ENCODE data around the gene PACRG.

Gene PACRG

DNA sequence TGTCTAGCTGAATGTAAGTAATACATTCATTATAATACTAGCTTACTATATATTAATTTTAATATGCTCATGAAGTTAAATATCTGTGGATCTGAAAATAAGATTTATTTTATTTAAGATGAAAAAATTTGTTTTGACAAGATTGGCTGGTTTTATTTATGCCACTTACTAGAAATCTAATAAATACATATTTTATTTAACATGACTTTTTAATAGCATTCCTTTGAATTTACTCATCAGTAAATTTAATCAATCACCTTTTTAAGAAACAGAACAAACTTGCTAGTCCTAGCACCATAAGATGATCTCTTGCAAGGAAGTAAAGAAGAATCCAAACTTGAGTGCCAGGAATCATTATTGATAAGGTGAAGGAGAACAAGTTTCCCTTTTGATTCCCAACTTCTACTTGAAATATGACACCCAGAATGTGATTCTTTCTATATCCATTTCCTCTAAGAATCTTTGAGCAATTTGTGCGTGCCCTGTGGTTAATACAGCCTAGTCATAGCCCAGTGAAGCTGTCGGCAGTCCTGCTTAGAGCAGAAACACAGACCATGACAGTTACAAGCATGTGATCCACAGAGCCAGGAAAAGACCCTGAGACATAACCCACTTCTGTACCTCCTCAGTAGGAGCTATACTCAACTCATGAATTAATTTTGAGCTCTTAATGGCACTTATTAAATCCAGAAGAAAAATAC is 404.4 kb downstream of the PACRG start:
- Histone ChIP-seq H3K27ac (ENCODE audit: low read depth, low read length) (no peak overlapping the region), H3K4me3 (ENCODE audit: insufficient read depth, low read length, poor library complexity, severe bottlenecking) (no peak overlapping the region), H3K9me3 (ENCODE audit: insufficient read depth, low read length) (no peaks in the 10 kb centered on the region), H2AFZ (ENCODE audit: low read depth, low read length, severe bottlenecking) (no peak overlapping the region), H3F3A (ENCODE audit: insufficient read depth) (no peaks in the 10 kb centered on the region), H3K27me3 (ENCODE audit: low read length) (no peaks in the 10 kb centered on the region), H3K36me3 (ENCODE audit: low read length) (no peaks in the 10 kb centered on the region), H3K9ac (ENCODE audit: low read length) (no peak overlapping the region), H4K20me1 (ENCODE audit: low read depth, low read length) (no peaks in the 10 kb centered on the region), H3K9me2 (replicated peaks; ENCODE audit: insufficient read depth, low read length) (no peaks in the 10 kb centered on the region; the same call in 1 of the 2 replicates), H3K79me2 (ENCODE audit: insufficient read depth, low read length) (no peaks in the 10 kb centered on the region), H3K4me2 (ENCODE audit: low read depth, low read length, poor library complexity, severe bottlenecking) (no peak overlapping the region)
- TF ChIP-seq EZH2phosphoT487 (conservative IDR thresholded peaks at IDR 0.05; ENCODE audit: low read length) = no peak

DNA sequence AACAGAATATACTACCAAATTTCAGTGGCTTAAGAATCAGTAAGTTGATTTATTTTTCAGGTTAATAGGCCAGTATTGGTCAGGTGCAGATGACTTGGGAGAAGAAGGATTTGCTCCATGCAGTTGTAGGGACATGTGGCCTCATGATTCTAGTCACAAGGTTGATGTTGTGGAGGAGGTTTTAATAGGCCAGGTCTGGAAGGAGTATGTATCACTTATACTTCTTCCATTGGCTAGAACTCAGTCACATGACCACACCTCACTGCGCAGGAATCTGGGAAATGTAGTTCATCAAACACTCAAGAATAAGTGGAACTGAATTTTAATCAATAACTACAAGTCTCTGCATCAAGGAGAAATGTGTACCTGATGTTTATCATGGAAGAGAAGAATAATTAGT is 405.2 kb downstream of the PACRG start:
- Histone ChIP-seq H3K27me3 (ENCODE audit: low read length) (no peaks in the 10 kb centered on the region), H3K9me3 (ENCODE audit: insufficient read depth, low read length) (no peaks in the 10 kb centered on the region), H3F3A (ENCODE audit: insufficient read depth) (no peaks in the 10 kb centered on the region), H3K4me3 (ENCODE audit: insufficient read depth, low read length, poor library complexity, severe bottlenecking) (no peak overlapping the region), H4K20me1 (ENCODE audit: low read depth, low read length) (no peaks in the 10 kb centered on the region), H2AFZ (ENCODE audit: low read depth, low read length, severe bottlenecking) (no peak overlapping the region), H3K9ac (ENCODE audit: low read length) (no peak overlapping the region), H3K27ac (ENCODE audit: low read depth, low read length) (no peak overlapping the region), H3K9me2 (replicated peaks; ENCODE audit: insufficient read depth, low read length) (no peaks in the 10 kb centered on the region; the same call in 1 of the 2 replicates), H3K36me3 (ENCODE audit: low read length) (no peaks in the 10 kb centered on the region), H3K79me2 (ENCODE audit: insufficient read depth, low read length) (no peaks in the 10 kb centered on the region), H3K4me2 (ENCODE audit: low read depth, low read length, poor library complexity, severe bottlenecking) (no peak overlapping the region)
- TF ChIP-seq, protein P1, sequence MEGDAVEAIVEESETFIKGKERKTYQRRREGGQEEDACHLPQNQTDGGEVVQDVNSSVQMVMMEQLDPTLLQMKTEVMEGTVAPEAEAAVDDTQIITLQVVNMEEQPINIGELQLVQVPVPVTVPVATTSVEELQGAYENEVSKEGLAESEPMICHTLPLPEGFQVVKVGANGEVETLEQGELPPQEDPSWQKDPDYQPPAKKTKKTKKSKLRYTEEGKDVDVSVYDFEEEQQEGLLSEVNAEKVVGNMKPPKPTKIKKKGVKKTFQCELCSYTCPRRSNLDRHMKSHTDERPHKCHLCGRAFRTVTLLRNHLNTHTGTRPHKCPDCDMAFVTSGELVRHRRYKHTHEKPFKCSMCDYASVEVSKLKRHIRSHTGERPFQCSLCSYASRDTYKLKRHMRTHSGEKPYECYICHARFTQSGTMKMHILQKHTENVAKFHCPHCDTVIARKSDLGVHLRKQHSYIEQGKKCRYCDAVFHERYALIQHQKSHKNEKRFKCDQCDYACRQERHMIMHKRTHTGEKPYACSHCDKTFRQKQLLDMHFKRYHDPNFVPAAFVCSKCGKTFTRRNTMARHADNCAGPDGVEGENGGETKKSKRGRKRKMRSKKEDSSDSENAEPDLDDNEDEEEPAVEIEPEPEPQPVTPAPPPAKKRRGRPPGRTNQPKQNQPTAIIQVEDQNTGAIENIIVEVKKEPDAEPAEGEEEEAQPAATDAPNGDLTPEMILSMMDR (IDR thresholded peaks at IDR 0.05; ENCODE audit: insufficient read depth, low read length, poor library complexity, severe bottlenecking) = no peak
- no peak for TF ChIP-seq EZH2phosphoT487 (conservative IDR thresholded peaks at IDR 0.05; ENCODE audit: low read length)

DNA sequence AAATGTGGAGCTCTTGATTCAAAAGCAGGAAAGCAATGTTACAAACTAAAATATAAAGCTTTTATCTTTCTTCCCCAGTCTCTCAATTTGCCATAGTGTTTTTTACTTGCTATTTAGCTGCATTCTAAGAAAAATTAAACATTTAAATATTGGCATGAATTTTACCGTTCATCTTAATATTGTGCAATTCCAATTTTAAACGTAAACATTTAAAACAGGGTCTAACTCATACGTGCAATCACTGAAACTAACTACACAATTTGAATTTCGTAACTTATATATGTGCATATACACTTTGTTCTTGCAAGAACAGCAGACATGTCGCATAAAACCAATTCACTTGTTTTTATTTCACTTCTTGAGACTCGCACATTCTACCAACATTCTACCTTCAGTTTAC is 405.9 kb downstream of the PACRG start:
- no peaks in the 10 kb centered on the region for H4K20me1 ChIP-seq (ENCODE audit: low read depth, low read length)
- H3F3A ChIP-seq (ENCODE audit: insufficient read depth) = no peaks in the 10 kb centered on the region
- no peak overlapping the region for H3K4me2 ChIP-seq (ENCODE audit: low read depth, low read length, poor library complexity, severe bottlenecking)
- no peak overlapping the region for H2AFZ ChIP-seq (ENCODE audit: low read depth, low read length, severe bottlenecking)
- H3K27ac ChIP-seq (ENCODE audit: low read depth, low read length) = no peak overlapping the region
- H3K9me3 ChIP-seq (ENCODE audit: insufficient read depth, low read length) = no peaks in the 10 kb centered on the region
- TF ChIP-seq, protein P1 (IDR thresholded peaks at IDR 0.05; ENCODE audit: insufficient read depth, low read length, poor library complexity, severe bottlenecking) = no peak
- no peak for TF ChIP-seq EZH2phosphoT487 (conservative IDR thresholded peaks at IDR 0.05; ENCODE audit: low read length)
- H3K79me2 ChIP-seq (ENCODE audit: insufficient read depth, low read length) = no peaks in the 10 kb centered on the region
- H3K27me3 ChIP-seq (ENCODE audit: low read length) = no peaks in the 10 kb centered on the region
- no peaks in the 10 kb centered on the region for H3K36me3 ChIP-seq (ENCODE audit: low read length)
- H3K4me3 ChIP-seq (ENCODE audit: insufficient read depth, low read length, poor library complexity, severe bottlenecking) = no peak overlapping the region
- no peaks in the 10 kb centered on the region; the same call in 1 of the 2 replicates for H3K9me2 ChIP-seq (replicated peaks; ENCODE audit: insufficient read depth, low read length)
- H3K9ac ChIP-seq (ENCODE audit: low read length) = no peak overlapping the region

DNA sequence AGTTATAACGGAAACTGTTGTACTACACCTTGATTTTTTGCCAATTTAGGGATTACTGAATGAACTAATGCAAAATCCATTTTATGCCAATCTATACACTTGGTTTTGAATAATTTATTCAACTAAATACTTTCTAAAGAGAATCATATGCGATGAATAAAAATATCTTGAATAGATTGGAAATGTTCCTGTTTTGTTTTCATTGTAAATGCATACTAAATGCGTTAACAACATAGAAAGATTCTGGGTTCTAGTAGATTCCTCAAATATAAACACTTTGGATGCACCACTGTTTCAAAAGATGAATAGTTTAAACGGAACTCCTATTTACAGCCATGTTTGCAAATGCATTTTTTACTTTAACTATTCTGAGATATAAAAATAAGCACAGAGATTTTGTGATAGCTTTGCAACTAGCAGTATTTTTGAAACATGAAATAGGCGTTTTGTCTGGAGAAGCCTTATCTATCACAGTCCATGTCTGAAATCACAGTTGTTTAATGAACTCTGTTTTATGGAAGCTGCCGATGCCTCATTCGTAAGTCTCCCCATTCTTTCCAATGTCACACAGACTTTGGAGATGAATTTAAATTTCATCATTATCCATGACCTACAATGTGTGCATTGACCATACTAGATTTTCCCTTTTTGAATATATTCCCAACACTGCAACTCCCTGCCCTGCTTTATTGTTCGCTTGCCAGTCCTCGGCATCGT is 409.1 kb downstream of the PACRG start:
- no peaks in the 10 kb centered on the region for H4K20me1 ChIP-seq (ENCODE audit: low read depth, low read length)
- no peaks in the 10 kb centered on the region for H3K9me3 ChIP-seq (ENCODE audit: insufficient read depth, low read length)
- H3K36me3 ChIP-seq (ENCODE audit: low read length) = no peaks in the 10 kb centered on the region
- H3K4me3 ChIP-seq (ENCODE audit: insufficient read depth, low read length, poor library complexity, severe bottlenecking) = no peak overlapping the region
- H3F3A ChIP-seq (ENCODE audit: insufficient read depth) = no peaks in the 10 kb centered on the region
- H3K79me2 ChIP-seq (ENCODE audit: insufficient read depth, low read length) = no peaks in the 10 kb centered on the region
- no peak overlapping the region for H2AFZ ChIP-seq (ENCODE audit: low read depth, low read length, severe bottlenecking)
- H3K9ac ChIP-seq (ENCODE audit: low read length) = no peak overlapping the region
- H3K27ac ChIP-seq (ENCODE audit: low read depth, low read length) = no peak overlapping the region
- no peaks in the 10 kb centered on the region; the same call in 1 of the 2 replicates for H3K9me2 ChIP-seq (replicated peaks; ENCODE audit: insufficient read depth, low read length)
- TF ChIP-seq, protein P1 (IDR thresholded peaks at IDR 0.05; ENCODE audit: insufficient read depth, low read length, poor library complexity, severe bottlenecking) = no peak
- no peak for TF ChIP-seq EZH2phosphoT487 (conservative IDR thresholded peaks at IDR 0.05; ENCODE audit: low read length)
- no peak overlapping the region for H3K4me2 ChIP-seq (ENCODE audit: low read depth, low read length, poor library complexity, severe bottlenecking)
- H3K27me3 ChIP-seq (ENCODE audit: low read length) = no peaks in the 10 kb centered on the region
